H1 (cell line): Measurements from ENCODE around the gene FAM72A. TPM values are rescaled to one million over a fixed set of nuclear protein-coding genes. Genes with fewer than 3 reads are reported as not detected.

Experiments
- CTCF ChIA-PET: fragments of 300-600 bp; sonication (Branson Sonifier 250); formaldehyde crosslinking; loops from one replicate; lab custom pipeline; 2021; ENCODE audit not compliant: partially characterized antibody; lab: Charles Lee
- POLR2A ChIA-PET: fragments of 300-600 bp; sonication (Branson Sonifier 250); formaldehyde crosslinking; loops from one replicate; lab custom pipeline; 2021; ENCODE audit warnings: inconsistent platforms; ENCODE audit not compliant: partially characterized antibody; lab: Charles Lee
- DNase-seq, 2 experiments: peaks; one replicate each; pipeline versions ENCODE4 v3.0.0 to v3.0.0-alpha.2; 2010 to 2022; ENCODE audit warnings: low spot score in 2 of 2, low read depth in 1 of 2, mixed read lengths in 1 of 2
- FAIRE-seq: peaks from 2 replicates; lab custom pipeline; 2011; peaks lifted over from hg19 to GRCh38; lab: Jason Lieb, UNC
- H2AFZ ChIP-seq: 2 replicates; pipeline ENCODE4 v1.8.1; 2012; ENCODE audit warnings: low read length, inconsistent platforms
- H2AK5ac ChIP-seq: 2 replicates; pipeline ENCODE4 v1.6.1; 2013; ENCODE audit warnings: low read depth, low read length
- H2BK120ac ChIP-seq: replicated peaks from 2 replicates; pipeline ENCODE3; 2013; ENCODE audit warnings: low read depth, low read length, inconsistent platforms
- H2BK12ac ChIP-seq: 2 replicates; pipeline ENCODE4 v1.6.1; 2013; ENCODE audit warnings: low read depth, low read length
- H2BK15ac ChIP-seq: 2 replicates; pipeline ENCODE4 v1.6.1; 2013; ENCODE audit warnings: low read length
- H2BK20ac ChIP-seq: 2 replicates; pipeline ENCODE4 v1.6.1; 2013; ENCODE audit warnings: low read length
- H2BK5ac ChIP-seq: 2 replicates; pipeline ENCODE4 v1.6.1; 2013; ENCODE audit warnings: low read depth, low read length
- H3K14ac ChIP-seq: 2 replicates; pipeline ENCODE4 v1.6.1; 2013; ENCODE audit warnings: inconsistent platforms; ENCODE audit not compliant: insufficient read length
- H3K18ac ChIP-seq: 2 replicates; pipeline ENCODE4 v1.6.1; 2013; ENCODE audit warnings: low read length; ENCODE audit errors: extremely low read depth
- H3K23ac ChIP-seq: 2 replicates; pipeline ENCODE4 v1.6.1; 2013; ENCODE audit warnings: inconsistent platforms; ENCODE audit not compliant: insufficient read length
- H3K23me2 ChIP-seq: 2 replicates; pipeline ENCODE4 v1.6.1; 2013; ENCODE audit warnings: low read depth, low read length
- H3K27ac ChIP-seq: 2 replicates; pipeline ENCODE4 v1.6.1; 2011; ENCODE audit warnings: low read depth, low read length, inconsistent platforms
- H3K27me3 ChIP-seq, 4 experiments: replicated peaks in 1 of 4; 1 replicate in 1 of 4; 2 replicates in 3 of 4; pipeline versions ENCODE4 v1.6.1 to v1.8.1; 2011 to 2013; ENCODE audit warnings: low read length in 3 of 4, mild to moderate bottlenecking in 3 of 4, inconsistent platforms in 2 of 4, mixed read lengths in 2 of 4, moderate library complexity in 1 of 4; ENCODE audit not compliant: control insufficient read depth in 3 of 4, insufficient read depth in 3 of 4; ENCODE audit errors: extremely low read depth in 1 of 4
- H3K36me3 ChIP-seq, 4 experiments: 2 replicates each; pipeline versions ENCODE4 v1.6.1 to v1.8.1; 2011 to 2013; ENCODE audit warnings: mild to moderate bottlenecking in 4 of 4, low read length in 3 of 4, moderate library complexity in 2 of 4, control low read depth in 1 of 4, inconsistent platforms in 1 of 4; ENCODE audit not compliant: insufficient read depth in 4 of 4, control insufficient read depth in 2 of 4
- H3K4ac ChIP-seq: replicated peaks from 2 replicates; pipeline ENCODE3; 2013; ENCODE audit warnings: low read length, low read depth, mixed read lengths, inconsistent platforms; ENCODE audit not compliant: insufficient read length
- H3K4me1 ChIP-seq, 4 experiments: replicated peaks in 1 of 4; 1 replicate in 1 of 4; 2 replicates in 3 of 4; pipeline versions ENCODE4 v1.6.1 to v1.8.1; 2011 to 2013; ENCODE audit warnings: low read length in 3 of 4, inconsistent platforms in 2 of 4, mixed read lengths in 1 of 4; ENCODE audit not compliant: insufficient read depth in 4 of 4, control insufficient read depth in 3 of 4
- H3K4me2 ChIP-seq, 2 experiments: 2 replicates each; pipeline versions ENCODE4 v1.6.1 to v1.8.1; 2011 to 2013; ENCODE audit warnings: low read depth in 2 of 2, low read length in 2 of 2, control low read depth in 1 of 2, inconsistent platforms in 1 of 2, mild to moderate bottlenecking in 1 of 2; ENCODE audit not compliant: insufficient read depth in 1 of 2
- H3K4me3 ChIP-seq, 4 experiments: fragments of 200-600, 300-600 bp in 1 of 4; sonication (generic), shearing (Covaris generic), sonication (Bioruptor Twin) in 1 of 4; 2 replicates each; pipeline versions ENCODE4 v1.5.1 to v1.8.1; 2011 to 2016; ENCODE audit warnings: low read length in 4 of 4, low read depth in 3 of 4, control low read depth in 2 of 4, inconsistent platforms in 2 of 4, mild to moderate bottlenecking in 2 of 4, mixed read lengths in 1 of 4, moderate library complexity in 1 of 4; ENCODE audit not compliant: insufficient read depth in 2 of 4; ENCODE audit errors: extremely low read depth in 1 of 4
- H3K56ac ChIP-seq: replicated peaks from 2 replicates; pipeline ENCODE3; 2013; ENCODE audit warnings: low read depth, mild to moderate bottlenecking, mixed read lengths, low read length, inconsistent platforms; ENCODE audit not compliant: insufficient read length
- H3K79me1 ChIP-seq: 2 replicates; pipeline ENCODE4 v1.6.1; 2013; ENCODE audit warnings: low read depth, low read length, control low read depth
- H3K79me2 ChIP-seq, 2 experiments: 2 replicates each; pipeline versions ENCODE4 v1.6.1 to v1.8.1; 2012 to 2013; ENCODE audit warnings: low read length in 2 of 2, mild to moderate bottlenecking in 2 of 2, inconsistent platforms in 1 of 2; ENCODE audit not compliant: insufficient read depth in 2 of 2, control insufficient read depth in 1 of 2
- H3K9ac ChIP-seq, 4 experiments: replicated peaks in 1 of 4; 1 replicate in 1 of 4; 2 replicates in 3 of 4; pipeline versions ENCODE4 v1.6.1 to v1.8.1; 2011 to 2013; ENCODE audit warnings: low read depth in 3 of 4, low read length in 3 of 4, control low read depth in 2 of 4, mild to moderate bottlenecking in 2 of 4, moderate library complexity in 2 of 4, inconsistent platforms in 1 of 4; ENCODE audit errors: extremely low read depth in 1 of 4
- H3K9me3 ChIP-seq, 2 experiments: 2 replicates each; pipeline versions ENCODE4 v1.6.1 to v1.8.1; 2012 to 2013; ENCODE audit warnings: mild to moderate bottlenecking in 2 of 2, moderate library complexity in 2 of 2, control low read depth in 1 of 2, inconsistent platforms in 1 of 2, low read depth in 1 of 2, low read length in 1 of 2, mixed read lengths in 1 of 2; ENCODE audit not compliant: insufficient read depth in 2 of 2
- H4K20me1 ChIP-seq, 2 experiments: replicated peaks in 1 of 2; 2 replicates each; pipeline versions ENCODE3 to v1.8.1; 2011 to 2013; ENCODE audit warnings: inconsistent platforms in 2 of 2, low read length in 2 of 2, mild to moderate bottlenecking in 1 of 2; ENCODE audit not compliant: insufficient read depth in 2 of 2, control insufficient read depth in 1 of 2
- H4K5ac ChIP-seq: 2 replicates; pipeline ENCODE4 v1.6.1; 2013; ENCODE audit warnings: low read length, low read depth, mixed read lengths, inconsistent platforms; ENCODE audit not compliant: insufficient read length
- H4K8ac ChIP-seq: 2 replicates; pipeline ENCODE4 v1.8.0; 2013; ENCODE audit warnings: mild to moderate bottlenecking, moderate library complexity, low read length, inconsistent platforms; ENCODE audit not compliant: insufficient read depth; ENCODE audit errors: extremely low read depth
- H4K91ac ChIP-seq: replicated peaks from 2 replicates; pipeline ENCODE3; 2013; ENCODE audit warnings: low read length, mixed read lengths, inconsistent platforms; ENCODE audit not compliant: insufficient read length
- BCL11A ChIP-seq, 2 experiments: IDR thresholded peaks; one replicate each; pipeline ENCODE4 v1.6.1; 2011; ENCODE audit warnings: low read depth in 2 of 2, low read length in 2 of 2, mild to moderate bottlenecking in 2 of 2
- CBX8 ChIP-seq: fragments of 300-800, 300-1000 bp; sonication (generic); IDR thresholded peaks from 2 replicates; pipeline ENCODE4 v1.7.1; 2016; ENCODE audit warnings: low read depth, low read length, borderline replicate concordance
- CREB1 ChIP-seq: IDR thresholded peaks from 2 replicates; pipeline ENCODE4 v1.6.1; 2012; ENCODE audit warnings: inconsistent platforms
- GTF2F1 ChIP-seq: IDR thresholded peaks from 2 replicates; pipeline ENCODE4 v1.6.1; 2012; ENCODE audit warnings: low read depth, low read length, improper control_type of control experiment, borderline replicate concordance
- JUN ChIP-seq: IDR thresholded peaks from 2 replicates; pipeline ENCODE4 v1.6.1; 2011; ENCODE audit warnings: low read depth, mild to moderate bottlenecking, improper control_type of control experiment, low read length
- MAFK ChIP-seq: IDR thresholded peaks from 2 replicates; pipeline ENCODE4 v1.6.1; 2012; ENCODE audit warnings: low read depth, mild to moderate bottlenecking, improper control_type of control experiment, low read length
- MAX ChIP-seq: IDR thresholded peaks from 2 replicates; pipeline ENCODE4 v1.6.1; 2012; ENCODE audit warnings: inconsistent platforms
- NRF1 ChIP-seq: IDR thresholded peaks from 2 replicates; pipeline ENCODE4 v1.6.1; 2011; ENCODE audit warnings: mild to moderate bottlenecking, low read depth, low read length, improper control_type of control experiment
- RFX5 ChIP-seq: IDR thresholded peaks from 2 replicates; pipeline ENCODE4 v1.6.1; 2011; ENCODE audit warnings: low read depth, low read length, improper control_type of control experiment, borderline replicate concordance
- RNF2 ChIP-seq: fragments of 200-900, 300-1000 bp; sonication (generic); IDR thresholded peaks from 2 replicates; pipeline ENCODE4 v1.7.1; 2016; ENCODE audit warnings: borderline replicate concordance, low read depth, mild to moderate bottlenecking, antibody characterized with exemption, low read length; ENCODE audit not compliant: poor library complexity, severe bottlenecking; ENCODE audit errors: missing control alignments
- SAP30 ChIP-seq: fragments of 300-600 bp; sonication (generic); IDR thresholded peaks from 2 replicates; pipeline ENCODE4 v1.7.1; 2012; ENCODE audit warnings: low read length, moderate library complexity, mild to moderate bottlenecking, inconsistent platforms; ENCODE audit not compliant: insufficient read depth, insufficient replicate concordance
- SIX5 ChIP-seq: IDR thresholded peaks from 2 replicates; pipeline ENCODE4 v1.6.1; 2011; ENCODE audit warnings: mild to moderate bottlenecking, low read depth, low read length
- SP4 ChIP-seq: IDR thresholded peaks from 2 replicates; pipeline ENCODE4 v1.6.1; 2012; ENCODE audit warnings: low read length, inconsistent platforms
- TAF1 ChIP-seq: IDR thresholded peaks from 2 replicates; pipeline ENCODE4 v1.6.1; 2011; ENCODE audit warnings: mild to moderate bottlenecking, low read depth, low read length
- TAF7 ChIP-seq: optimal IDR thresholded peaks from 2 replicates; pipeline ENCODE3; 2011; ENCODE audit warnings: low read depth, mild to moderate bottlenecking, inconsistent platforms, low read length, moderate library complexity, borderline replicate concordance
- WGBS, 2 experiments: shearing (Covaris generic) in 1 of 2; methylation state at CpG; one replicate each; pipeline versions ENCODE4 v1.1.6 to v1.1.7; 2013 to 2015; ENCODE audit warnings: low lambda C conversion rate in 2 of 2, mixed read lengths in 2 of 2, inconsistent platforms in 1 of 2, low coverage in 1 of 2, missing lambda C conversion rate in 1 of 2; ENCODE audit not compliant: insufficient replicate concordance in 2 of 2, insufficient coverage in 1 of 2, insufficient read length in 1 of 2; ENCODE audit errors: extremely low coverage in 1 of 2, missing lambda C conversion rate in 1 of 2; 5-methylcytosine and 5-hydroxymethylcytosine counted together
- polyA plus RNA-seq, 7 experiments: library from polyadenylated mRNA; depleted of rRNA in 3 of 7; stranded (reverse) in 5 of 7; unstranded in 2 of 7; fragments of >200 nt in 5 of 7; fragments of 200-250 nt in 2 of 7; gene quantifications; 1 replicate in 5 of 7; 2 replicates in 1 of 7; 4 replicates in 1 of 7; pipeline versions ENCODE4 v1.2.1 to v1.2.3, GENCODE V29; 2011 to 2013; ENCODE audit warnings: missing spikeins in 2 of 7, mixed read lengths in 2 of 7
- total RNA-seq: library from RNA; stranded (reverse); fragmentation: NEBNext Ultra II Directional; extraction: Animal tissue kit (Norgen Biotek cat#: 25700); gene quantifications from 2 replicates; pipeline ENCODE4 v1.2.1, GENCODE V29; 2021

The FAM72A gene
- total and polyA plus RNA-seq, 2 of the 8 experiments (the other 6 are each of a cell fraction or from before 2014, with no cell fraction given) = 10.7 to 23.0 TPM

- no peak overlapping the region for H4K5ac ChIP-seq
- no peak for TF ChIP-seq RNF2
- no peak for TF ChIP-seq JUN
- TF ChIP-seq BCL11A (IDR thresholded peaks at IDR 0.05; ENCODE audit: low read depth in 2 of 2, low read length in 2 of 2) = no peak
- no peak for TF ChIP-seq MAX
- TF ChIP-seq NRF1 = no peak
- TF ChIP-seq GTF2F1 = no peak
- no peak for TF ChIP-seq CREB1
- TF ChIP-seq TAF1 = no peak
- TF ChIP-seq TAF7 = no peak
- TF ChIP-seq CBX8 = no peak
- no peak for TF ChIP-seq SP4
- no peak for TF ChIP-seq MAFK
- TF ChIP-seq SIX5 = no peak
- no peak for TF ChIP-seq RFX5
- TF ChIP-seq SAP30 = no peak
- H2BK120ac ChIP-seq = no peak overlapping the region
- POLR2A ChIA-PET = no interaction called here
- no peaks in the 10 kb centered on the region; a peak in 1 of 4 replicates for H3K9me3 ChIP-seq
- no peak overlapping the region for H3K27ac ChIP-seq
- CTCF ChIA-PET = interaction anchor here (0.8 to 1.1 kb wide), 2 partner anchors 9 to 152 kb away, joined by 3 read pairs; no protein-coding TSS in a partner anchor
- no peak overlapping the region for H2BK20ac ChIP-seq
- no peak overlapping the region for H2AK5ac ChIP-seq
- FAIRE-seq (no peak), DNase-seq (no peak)
- 79% methylated on average over 2 of the region's 2 CpGs; no CpG with 5 or more reads in 1 of the 2 experiments for WGBS, 2 experiments
- H2BK12ac ChIP-seq = no peak overlapping the region
- no peak overlapping the region for H2BK5ac ChIP-seq
- H3K56ac ChIP-seq = no peak overlapping the region
- H3K14ac ChIP-seq = no peak overlapping the region
- no peak overlapping the region for H3K23ac ChIP-seq
- no peak overlapping the region for H3K4me2 ChIP-seq
- H3K9ac ChIP-seq = no peak overlapping the region
- H4K91ac ChIP-seq = no peak overlapping the region
- no peak overlapping the region for H4K8ac ChIP-seq
- no peak overlapping the region for H3K4me3 ChIP-seq
- no peak overlapping the region for H2AFZ ChIP-seq
- H3K18ac ChIP-seq = no peak overlapping the region
- no peaks in the 10 kb centered on the region for H3K79me1 ChIP-seq
- H3K79me2 ChIP-seq = no peaks in the 10 kb centered on the region
- no peaks in the 10 kb centered on the region for H3K36me3 ChIP-seq
- no peaks in the 10 kb centered on the region for H4K20me1 ChIP-seq
- no peak overlapping the region for H3K4ac ChIP-seq
- H3K23me2 ChIP-seq = no peaks in the 10 kb centered on the region
- H3K4me1 ChIP-seq = no peaks in the 10 kb centered on the region
- no peak overlapping the region for H2BK15ac ChIP-seq
- H3K27me3 ChIP-seq = no peaks in the 10 kb centered on the region
Measured at GRCh38 chr1:206136241-206136640, 66.4 kb downstream of the FAM72A start.
